Measurements from ENCODE around the gene GPR6. TPM values are rescaled to one million over a fixed set of nuclear protein-coding genes. Genes with fewer than 3 reads are reported as not detected.

GPR6 gene
- total and polyA plus RNA-seq, 2 of the 8 experiments (the other 6 are each of a cell fraction or from before 2014, with no cell fraction given), result 0.18 to 0.37 TPM

DNA sequence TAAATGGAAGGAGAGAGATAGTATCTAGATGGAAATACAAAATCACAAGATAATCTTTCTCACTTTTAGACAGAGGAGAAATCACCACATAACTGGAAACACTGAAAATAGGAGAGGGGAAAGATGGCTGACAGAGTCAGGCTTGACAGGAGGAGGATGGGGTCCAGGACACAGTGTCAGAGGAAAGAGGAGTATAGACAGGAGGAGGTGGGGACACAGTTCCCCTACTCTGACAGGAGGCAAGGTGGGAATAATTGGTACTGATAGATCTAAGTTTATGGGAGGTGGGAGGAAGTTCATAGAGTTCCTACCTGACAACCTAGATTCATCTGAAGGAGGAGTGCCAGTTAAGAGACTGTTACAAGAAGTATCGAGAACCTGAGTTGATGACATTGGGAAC lies 9.1 kb downstream of the GPR6 start (continued):
- TF ChIP-seq NANOG (IDR thresholded peaks at IDR 0.05; ENCODE audit: insufficient read depth, low read depth, low read length, poor library complexity, severe bottlenecking) (no peak), RAD21 (IDR thresholded peaks at IDR 0.05 in 1 of 2, conservative IDR thresholded peaks at IDR 0.05 in 1 of 2; ENCODE audit: low read depth in 2 of 2, low read length in 2 of 2) (no peak), TAF7 (optimal IDR thresholded peaks at IDR 0.05; ENCODE audit: borderline replicate concordance, low read depth, low read length) (no peak), CBX8 (IDR thresholded peaks at IDR 0.05; ENCODE audit: borderline replicate concordance, low read depth, low read length) (no peak)

Data from H1 (cell line).